ENCODE data around the gene YY1.

DNA sequence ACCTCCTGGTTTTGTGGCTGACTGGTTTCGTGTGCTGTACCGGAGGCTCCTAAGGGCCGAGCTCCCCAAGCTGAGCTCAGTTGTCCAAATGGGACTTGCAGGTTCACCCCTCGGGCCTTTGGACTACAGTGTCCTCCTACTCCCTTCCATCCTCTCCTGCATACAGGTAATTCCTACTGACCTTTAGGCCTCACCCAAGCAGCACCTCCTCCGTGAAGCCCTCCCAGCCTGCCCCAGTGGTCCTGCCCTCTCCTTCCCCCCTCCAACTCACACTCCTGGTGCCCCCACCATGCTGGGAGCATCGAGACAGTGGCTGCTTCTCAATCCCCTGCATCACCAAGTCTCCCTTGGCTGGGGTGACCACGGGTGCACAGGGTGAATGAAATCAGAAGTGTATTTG, 27.1 kb upstream of the YY1 start:
- TF ChIP-seq POLR2AphosphoS5 (IDR thresholded peaks at IDR 0.05) (no peak), EP300 (IDR thresholded peaks at IDR 0.05; ENCODE audit: low read depth) (no peak)
